K562 (cell line): ENCODE results near the gene FBN1. TPM values are rescaled to one million over a fixed set of nuclear protein-coding genes. Genes with fewer than 3 reads are reported as not detected.

Experiments used
- ATAC-seq: fragments of 200-7000 bp; cut with Tn5 transposase; 3 replicates; pipeline ENCODE4 v1.9.1; 2020; ENCODE audit warnings: moderate library complexity
- BruUV-seq: library from RNA; stranded (reverse); fragments of 400-500 nt; replicated peaks from 2 replicates; lab custom pipeline; 2021; lab: Mats Ljungman, UMichigan
- CTCF ChIA-PET: fragments of 300-600 bp; formaldehyde crosslinking; extraction: SDS; loops from one replicate; lab custom pipeline; 2021; ENCODE audit warnings: low intra/inter-chr PET ratio; lab: Yijun Ruan, JAX
- POLR2A ChIA-PET: fragments of 300-600, 350-650 bp; sonication (Branson Sonifier 250); formaldehyde crosslinking; extraction: SDS; loops from one replicate; lab custom pipeline; 2021; ENCODE audit warnings: antibody characterized with exemption, inconsistent platforms; lab: Yijun Ruan, JAX
- DNase-seq, 4 experiments: peaks; one replicate each; pipeline versions ENCODE4 v3.0.0 to v3.0.0-alpha.2; 2011 to 2018; ENCODE audit warnings: low spot score in 3 of 4, mixed read lengths in 3 of 4; ENCODE audit errors: extremely low read depth in 1 of 4
- FAIRE-seq: peaks from 2 replicates; lab custom pipeline; 2011; peaks lifted over from hg19 to GRCh38; lab: Jason Lieb, UNC
- H2AFZ ChIP-seq: 2 replicates; pipeline ENCODE4 v1.6.0; 2011; ENCODE audit warnings: low read depth, low read length, control low read depth, inconsistent platforms
- H3K27ac ChIP-seq: fragments of 200-600 bp; 3 replicates; pipeline ENCODE4 v1.8.0; 2011; ENCODE audit warnings: low read depth, mild to moderate bottlenecking, control low read depth, inconsistent platforms, low read length, moderate library complexity, mixed read lengths; ENCODE audit errors: extremely low read depth
- H3K27me3 ChIP-seq, 2 experiments: fragments of 300-600 bp in 1 of 2; 2 replicates in 1 of 2; 3 replicates in 1 of 2; pipeline versions ENCODE4 v1.6.0 to v1.8.0; 2011; ENCODE audit warnings: inconsistent platforms in 2 of 2, low read length in 2 of 2, mild to moderate bottlenecking in 1 of 2, mixed read lengths in 1 of 2, moderate library complexity in 1 of 2; ENCODE audit not compliant: control insufficient read depth in 2 of 2, insufficient read depth in 2 of 2
- H3K36me3 ChIP-seq: fragments of 300-600 bp; 3 replicates; pipeline ENCODE4 v1.8.0; 2011; ENCODE audit warnings: mild to moderate bottlenecking, low read length, inconsistent platforms; ENCODE audit not compliant: control insufficient read depth, insufficient read depth
- H3K4me1 ChIP-seq, 2 experiments: fragments of 200-600 bp in 1 of 2; replicated peaks in 1 of 2; 2 replicates in 1 of 2; 3 replicates in 1 of 2; pipeline versions ENCODE4 v1.5.1 to v1.8.0; 2011; ENCODE audit warnings: inconsistent platforms in 2 of 2, low read length in 2 of 2, mild to moderate bottlenecking in 1 of 2, mixed read lengths in 1 of 2, moderate library complexity in 1 of 2; ENCODE audit not compliant: control insufficient read depth in 2 of 2, insufficient read depth in 2 of 2
- H3K4me2 ChIP-seq: 2 replicates; pipeline ENCODE4 v1.6.1; 2011; ENCODE audit warnings: low read length, control low read depth, inconsistent platforms, mixed read lengths; ENCODE audit not compliant: insufficient read depth
- H3K4me3 ChIP-seq: fragments of 200-600 bp; sonication (generic), shearing (Covaris generic); 2 replicates; pipeline ENCODE4 v1.5.1; 2016; ENCODE audit warnings: control low read depth, inconsistent platforms
- H3K79me2 ChIP-seq: fragments of 200-600 bp; 3 replicates; pipeline ENCODE4 v1.8.0; 2011; ENCODE audit warnings: low read length, inconsistent platforms; ENCODE audit not compliant: control insufficient read depth, insufficient read depth
- H3K9ac ChIP-seq, 2 experiments: 2 replicates each; pipeline versions ENCODE4 v1.6.0 to v1.6.1; 2011; ENCODE audit warnings: low read depth in 2 of 2, low read length in 2 of 2, control low read depth in 1 of 2, inconsistent platforms in 1 of 2, mild to moderate bottlenecking in 1 of 2, mixed read lengths in 1 of 2; ENCODE audit not compliant: insufficient read depth in 1 of 2
- H3K9me1 ChIP-seq: one replicate; pipeline ENCODE4 v1.6.0; 2011; ENCODE audit warnings: inconsistent platforms, mild to moderate bottlenecking, low read length, moderate library complexity; ENCODE audit not compliant: control insufficient read depth, insufficient read depth
- H3K9me3 ChIP-seq: replicated peaks from 2 replicates; pipeline ENCODE4 v1.5.1; 2011; ENCODE audit warnings: low read depth, low read length, inconsistent platforms; ENCODE audit not compliant: control insufficient read depth, insufficient read depth
- H4K20me1 ChIP-seq: replicated peaks from 2 replicates; pipeline ENCODE4 v1.6.1; 2011; ENCODE audit warnings: low read length, inconsistent platforms, mixed read lengths; ENCODE audit not compliant: control insufficient read depth, insufficient read depth
- BCLAF1 ChIP-seq, 2 experiments: fragments of 450-650 bp in 1 of 2; IDR thresholded peaks; 2 replicates each; pipeline ENCODE4 v1.6.1; 2011 to 2017; ENCODE audit warnings: low read depth in 2 of 2, antibody characterized with exemption in 1 of 2, borderline replicate concordance in 1 of 2, low read length in 1 of 2, mild to moderate bottlenecking in 1 of 2, mixed read lengths in 1 of 2; ENCODE audit not compliant: control insufficient read depth in 1 of 2
- CBX1 ChIP-seq: sonication (generic); IDR thresholded peaks from 2 replicates; pipeline ENCODE4 v1.6.1; 2016; ENCODE audit warnings: antibody characterized with exemption, low read depth, mild to moderate bottlenecking
- RAD21 ChIP-seq, 2 experiments: fragments of 250-450 bp in 1 of 2; fragments of 450-650 bp in 1 of 2; sonication (Bioruptor Pico) in 1 of 2; formaldehyde crosslinking in 1 of 2; IDR thresholded peaks in 1 of 2; conservative IDR thresholded peaks in 1 of 2; 2 replicates each; pipeline versions ENCODE4 v1.4.0 to v1.8.0; 2020 to 2022; ENCODE audit warnings: mild to moderate bottlenecking in 2 of 2, moderate library complexity in 1 of 2
- RAD51 ChIP-seq: fragments of 450-650 bp; IDR thresholded peaks from 2 replicates; pipeline ENCODE4 v1.7.1; 2016; ENCODE audit warnings: low read depth, mild to moderate bottlenecking, borderline replicate concordance
- SAP30 ChIP-seq: fragments of 200-600 bp; sonication (generic); IDR thresholded peaks from 2 replicates; pipeline ENCODE4 v1.6.1; 2012; ENCODE audit warnings: borderline replicate concordance, low read depth, mild to moderate bottlenecking, moderate library complexity, low read length, control low read depth, inconsistent platforms; ENCODE audit not compliant: insufficient read depth, poor library complexity, severe bottlenecking
- TRIM24 ChIP-seq, 2 experiments: fragments of 450-650 bp; IDR thresholded peaks; 2 replicates each; pipeline ENCODE4 v1.6.1; 2016
- XRCC4 ChIP-seq: IDR thresholded peaks from one replicate; pipeline ENCODE4 v1.6.1; 2011; ENCODE audit not compliant: insufficient read depth, insufficient read length; ENCODE audit errors: extremely low read depth
- ZNF76 ChIP-seq: fragments of 250-450 bp; sonication (Bioruptor Pico); IDR thresholded peaks from 2 replicates; pipeline ENCODE4 v1.4.0; 2020; ENCODE audit warnings: mild to moderate bottlenecking, moderate library complexity, borderline replicate concordance
- WGBS: fragments of 100-300 bp; shearing (Covaris generic); methylation state at CpG from one replicate; pipeline ENCODE4 v1.1.6; 2016; ENCODE audit warnings: low coverage, mixed read lengths; ENCODE audit not compliant: insufficient coverage; ENCODE audit errors: missing lambda C conversion rate; 5-methylcytosine and 5-hydroxymethylcytosine counted together
- in situ Hi-C: fragments of 300-500 bp; cut with MboI; formaldehyde crosslinking; loops from 4 replicates; pipeline ENCODE4 v1.15.0; 2018; ENCODE audit warnings: inconsistent platforms, mixed read lengths
- intact Hi-C: fragments of 100-400 bp; cut with micrococcal nuclease; formaldehyde crosslinking; loops from 2 replicates; pipeline ENCODE4 v1.14.2; 2022
- polyA plus RNA-seq, 8 experiments: library from polyadenylated mRNA; depleted of rRNA in 4 of 8; stranded (reverse) in 5 of 8; unstranded in 3 of 8; fragments of >200 nt; fragmentation: Nextera tagmentation in 2 of 8; fragmentation: Illumina TruSeq in 1 of 8; extraction: Ambion mirVana in 2 of 8; extraction: Trizol in 1 of 8; gene quantifications; 2 replicates each; pipeline versions ENCODE4 v1.2.1 to v1.2.3, GENCODE V29; 2011 to 2014; ENCODE audit warnings: inconsistent platforms in 1 of 8, missing spikeins in 1 of 8
- total RNA-seq, 7 experiments: library from RNA; depleted of rRNA in 6 of 7; stranded (reverse); fragments of >200 nt in 6 of 7; fragmentation: Illumina TruSeq in 2 of 7; extraction: Trizol in 2 of 7; gene quantifications; 2 replicates each; pipeline versions ENCODE4 v1.2.1 to v1.2.3, GENCODE V29; 2011 to 2021; ENCODE audit warnings: low replicate concordance in 1 of 7

The FBN1 gene
- total and polyA plus RNA-seq, 9 of the 15 experiments (the other 6 are each of a cell fraction or from before 2014, with no cell fraction given), result 0.15 to 1.2 (median 0.60) TPM

- Histone ChIP-seq H3K27me3 (peaks cover under 1 to 10% of the 10 kb centered on the region in 2 experiments; a peak in 3 of 5 replicates), H3K4me1 (no peaks in the 10 kb centered on the region), H2AFZ (no peak overlapping the region), H3K4me2 (no peak overlapping the region), H3K79me2 (no peaks in the 10 kb centered on the region), H3K4me3 (no peak overlapping the region), H3K9me1 (no peaks in the 10 kb centered on the region), H3K27ac (no peak overlapping the region), H3K9me3 (no peaks in the 10 kb centered on the region), H4K20me1 (no peaks in the 10 kb centered on the region), H3K9ac (no peak overlapping the region), H3K36me3 (no peaks in the 10 kb centered on the region)
- no peak for TF ChIP-seq XRCC4
- no peak for TF ChIP-seq SAP30
- no peak for TF ChIP-seq ZNF76 (CRISPR knock-in tag)
- intact Hi-C loops, result no loop called here
- DNase-seq (no peak), ATAC-seq (no peak), FAIRE-seq (no peak)
- WGBS, result 1% methylated on average over 5 of the region's 5 CpGs
- in situ Hi-C loops, result no loop called here
- BruUV-seq, result no TSS peak
- ChIA-PET POLR2A (interaction anchor here (0.6 kb wide), 2 partner anchors 11 to 457 kb away, joined by 3 to 4 read pairs; partner anchors contain the start of gene EID1), CTCF (no interaction called here)
Observed at GRCh38 chr15:48421362-48421761, 224.1 kb downstream of the FBN1 start.

GRCh38 chr15:48419896-48420295, 225.6 kb downstream of the FBN1 start:
- BruUV-seq, result no TSS peak
- no peaks in the 10 kb centered on the region for H3K9me3 ChIP-seq
- ChIA-PET CTCF (no interaction called here), POLR2A (interaction anchor here (0.9 kb wide), 1 partner anchor 13 kb away, joined by 3 read pairs; no protein-coding TSS in a partner anchor)
- peaks cover 5 to 17% of the 10 kb centered on the region in 2 experiments; a peak in 4 of 5 replicates for H3K27me3 ChIP-seq
- no peak for FAIRE-seq
- no peaks in the 10 kb centered on the region for H3K36me3 ChIP-seq
- WGBS, result 18% methylated on average over 2 of the region's 2 CpGs
- H3K9me1 ChIP-seq, result no peaks in the 10 kb centered on the region
- H2AFZ ChIP-seq, result no peak overlapping the region
- H3K4me1 ChIP-seq, result no peaks in the 10 kb centered on the region
- no peak overlapping the region for H3K4me2 ChIP-seq
- intact Hi-C loops (no loop called here), in situ Hi-C loops (no loop called here)
- no peak for DNase-seq
- H3K9ac ChIP-seq, result no peak overlapping the region
- H3K79me2 ChIP-seq, result no peaks in the 10 kb centered on the region
- no peak for ATAC-seq
- no peaks in the 10 kb centered on the region for H4K20me1 ChIP-seq
- H3K4me3 ChIP-seq, result no peak overlapping the region
- H3K27ac ChIP-seq, result no peak overlapping the region
- TF ChIP-seq TRIM24 (IDR thresholded peaks at IDR 0.05), result no peak
- no peak for TF ChIP-seq RAD21 (CRISPR knock-in tag; conservative IDR thresholded peaks at IDR 0.05 in 1 of 2, IDR thresholded peaks at IDR 0.05 in 1 of 2)
- no peak for TF ChIP-seq RAD51
- no peak for TF ChIP-seq BCLAF1 (IDR thresholded peaks at IDR 0.05; ENCODE audit: borderline replicate concordance in 1 of 2, control insufficient read depth in 1 of 2, low read depth in 2 of 2, low read length in 1 of 2)
- TF ChIP-seq CBX1, result no peak
